Natural killer cell (primary cell): ENCODE measurements around the gene ABT1. TPM values are rescaled to one million over a fixed set of nuclear protein-coding genes. Genes with fewer than 3 reads are reported as not detected.

Experiments
- ATAC-seq, 3 donors: fragments of 150-1000 bp in 2 of 3; fragments of 200-7000 bp in 1 of 3; cut with Tn5 transposase; 1 replicate in 1 of 3; 2 replicates in 2 of 3; pipeline ENCODE4 v1.10.0; 2021; ENCODE audit warnings: mild to moderate bottlenecking in 2 of 3, moderate library complexity in 2 of 3
- DNase-seq, 2 donors: peaks; one replicate each; pipeline versions ENCODE4 v3.0.0 to v3.0.0-alpha.2; 2013 to 2021; ENCODE audit warnings: mixed read lengths in 1 of 2
- H3K27ac ChIP-seq: one replicate; pipeline ENCODE4 v1.5.1; 2013; ENCODE audit warnings: mild to moderate bottlenecking, low read length
- H3K27me3 ChIP-seq: one replicate; pipeline ENCODE4 v1.6.1; 2013; ENCODE audit warnings: low read length; ENCODE audit not compliant: control insufficient read depth, insufficient read depth
- H3K36me3 ChIP-seq: one replicate; pipeline ENCODE4 v1.6.1; 2013; ENCODE audit warnings: low read length; ENCODE audit not compliant: control insufficient read depth, insufficient read depth
- H3K4me1 ChIP-seq: one replicate; pipeline ENCODE4 v1.6.1; 2013; ENCODE audit warnings: low read length; ENCODE audit not compliant: control insufficient read depth, insufficient read depth
- H3K4me3 ChIP-seq: one replicate; pipeline ENCODE4 v1.5.1; 2013; ENCODE audit warnings: low read length
- H3K9me3 ChIP-seq: one replicate; pipeline ENCODE4 v1.6.1; 2013; ENCODE audit warnings: low read length; ENCODE audit not compliant: control insufficient read depth, insufficient read depth
- H3K27ac Mint-ChIP-seq, 2 donors: one replicate each; pipeline ENCODE4 v1.8.0; 2022; ENCODE audit warnings: mild to moderate bottlenecking in 2 of 2, mixed read lengths in 2 of 2, moderate library complexity in 1 of 2
- H3K27me3 Mint-ChIP-seq, 2 donors: one replicate each; pipeline ENCODE4 v1.8.0; 2022; ENCODE audit warnings: low read depth in 2 of 2, mixed read lengths in 2 of 2
- H3K36me3 Mint-ChIP-seq: one replicate; pipeline ENCODE4 v1.8.0; 2022; ENCODE audit warnings: mixed read lengths
- H3K4me1 Mint-ChIP-seq, 2 donors: one replicate each; pipeline ENCODE4 v1.8.0; 2022; ENCODE audit warnings: mixed read lengths in 2 of 2
- H3K4me3 Mint-ChIP-seq: one replicate; pipeline ENCODE4 v1.8.0; 2022; ENCODE audit warnings: mild to moderate bottlenecking, moderate library complexity, mixed read lengths
- H3K9me3 Mint-ChIP-seq, 2 donors: one replicate each; pipeline ENCODE4 v1.8.0; 2022; ENCODE audit warnings: mixed read lengths in 2 of 2
- WGBS: methylation state at CpG from one replicate; pipeline ENCODE4 v1.1.7; 2013; ENCODE audit warnings: missing lambda C conversion rate; ENCODE audit not compliant: insufficient coverage; 5-methylcytosine and 5-hydroxymethylcytosine counted together
- intact Hi-C: fragments of 100-400 bp; cut with micrococcal nuclease; formaldehyde crosslinking; loops from one replicate; pipeline ENCODE4 v1.14.2; 2022
- total RNA-seq, 4 donors: library from RNA; stranded (reverse); fragments of 120-200 nt in 1 of 4; gene quantifications; one replicate each; pipeline versions ENCODE4 v1.2.3 to v1.2.4, GENCODE V29; 2013 to 2022
- TF ChIP-seq, protein P1 (sequence below): fragments of 200-600 bp; IDR thresholded peaks from one replicate; pipeline ENCODE4 v1.8.0; 2022; ENCODE audit warnings: antibody characterized with exemption

ABT1 gene
- total RNA-seq, 3 donors from 2014 or later (not counting 1 experiment from before 2014, with no cell fraction given), result 23.9 to 30.7 (median 29.9) TPM

DNA sequence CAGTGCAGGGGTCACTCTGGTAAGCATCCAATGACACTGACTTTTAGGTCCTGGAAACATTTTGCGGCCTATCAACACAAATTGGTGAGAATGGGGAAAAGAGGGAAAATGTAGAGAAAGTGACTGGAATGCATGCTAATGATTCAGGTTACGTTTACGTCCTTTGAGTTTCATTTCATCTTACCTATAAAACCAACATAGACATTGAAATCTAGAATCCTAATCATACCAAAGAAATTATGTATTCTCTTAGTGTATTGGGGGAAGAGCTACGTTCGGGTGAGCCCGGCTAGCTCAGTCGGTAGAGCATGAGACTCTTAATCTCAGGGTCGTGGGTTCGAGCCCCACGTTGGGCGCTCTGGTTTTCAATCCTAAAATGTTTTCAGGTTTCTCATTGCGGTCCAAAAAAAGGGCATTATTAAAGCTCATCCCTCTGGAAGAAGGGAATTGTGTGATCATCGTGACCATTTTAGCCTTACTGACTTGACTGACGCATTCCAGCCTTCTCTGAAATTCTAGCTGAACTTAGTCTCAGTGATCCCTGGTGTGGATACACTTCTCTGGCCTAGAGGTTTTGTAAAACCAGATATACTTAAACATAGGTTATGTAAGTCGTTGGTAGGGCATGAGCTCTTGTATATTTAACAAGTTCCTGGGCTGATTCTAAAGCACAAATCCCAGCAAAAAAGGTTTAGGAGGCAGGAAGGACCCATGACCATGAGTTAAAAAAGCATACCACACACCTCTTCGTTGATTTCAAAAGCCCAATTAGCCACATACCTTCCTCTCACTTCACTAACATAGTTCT is 40.3 kb upstream of the ABT1 start:
- WGBS, result 57% methylated on average over 14 of the region's 16 CpGs
- intact Hi-C loops, result loop anchor here (10.0 kb wide), 1 partner anchor 532 kb away; a partner anchor contains a TSS
- no peaks in the 10 kb centered on the region for H3K27me3 Mint-ChIP-seq
- Histone ChIP-seq H3K4me1 (peaks cover 15% of the 10 kb centered on the region), H3K4me3 (no peak overlapping the region), H3K36me3 (no peaks in the 10 kb centered on the region), H3K9me3 (no peaks in the 10 kb centered on the region), H3K27me3 (no peaks in the 10 kb centered on the region), H3K27ac (no peak overlapping the region)
- peaks cover 12 to 17% of the 10 kb centered on the region in 2 donors for H3K4me1 Mint-ChIP-seq
- ATAC-seq, result no peak
- no peaks in the 10 kb centered on the region for H3K9me3 Mint-ChIP-seq
- no peaks in the 10 kb centered on the region for H3K36me3 Mint-ChIP-seq
- peak; percentile 37 to 62 for DNase-seq
- TF ChIP-seq, protein P1, sequence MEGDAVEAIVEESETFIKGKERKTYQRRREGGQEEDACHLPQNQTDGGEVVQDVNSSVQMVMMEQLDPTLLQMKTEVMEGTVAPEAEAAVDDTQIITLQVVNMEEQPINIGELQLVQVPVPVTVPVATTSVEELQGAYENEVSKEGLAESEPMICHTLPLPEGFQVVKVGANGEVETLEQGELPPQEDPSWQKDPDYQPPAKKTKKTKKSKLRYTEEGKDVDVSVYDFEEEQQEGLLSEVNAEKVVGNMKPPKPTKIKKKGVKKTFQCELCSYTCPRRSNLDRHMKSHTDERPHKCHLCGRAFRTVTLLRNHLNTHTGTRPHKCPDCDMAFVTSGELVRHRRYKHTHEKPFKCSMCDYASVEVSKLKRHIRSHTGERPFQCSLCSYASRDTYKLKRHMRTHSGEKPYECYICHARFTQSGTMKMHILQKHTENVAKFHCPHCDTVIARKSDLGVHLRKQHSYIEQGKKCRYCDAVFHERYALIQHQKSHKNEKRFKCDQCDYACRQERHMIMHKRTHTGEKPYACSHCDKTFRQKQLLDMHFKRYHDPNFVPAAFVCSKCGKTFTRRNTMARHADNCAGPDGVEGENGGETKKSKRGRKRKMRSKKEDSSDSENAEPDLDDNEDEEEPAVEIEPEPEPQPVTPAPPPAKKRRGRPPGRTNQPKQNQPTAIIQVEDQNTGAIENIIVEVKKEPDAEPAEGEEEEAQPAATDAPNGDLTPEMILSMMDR, result no peak
- peak overlapping the region in 1 of 2 donors; percentile 21 for H3K27ac Mint-ChIP-seq
- H3K4me3 Mint-ChIP-seq, result peak overlapping the region; percentile 60

DNA sequence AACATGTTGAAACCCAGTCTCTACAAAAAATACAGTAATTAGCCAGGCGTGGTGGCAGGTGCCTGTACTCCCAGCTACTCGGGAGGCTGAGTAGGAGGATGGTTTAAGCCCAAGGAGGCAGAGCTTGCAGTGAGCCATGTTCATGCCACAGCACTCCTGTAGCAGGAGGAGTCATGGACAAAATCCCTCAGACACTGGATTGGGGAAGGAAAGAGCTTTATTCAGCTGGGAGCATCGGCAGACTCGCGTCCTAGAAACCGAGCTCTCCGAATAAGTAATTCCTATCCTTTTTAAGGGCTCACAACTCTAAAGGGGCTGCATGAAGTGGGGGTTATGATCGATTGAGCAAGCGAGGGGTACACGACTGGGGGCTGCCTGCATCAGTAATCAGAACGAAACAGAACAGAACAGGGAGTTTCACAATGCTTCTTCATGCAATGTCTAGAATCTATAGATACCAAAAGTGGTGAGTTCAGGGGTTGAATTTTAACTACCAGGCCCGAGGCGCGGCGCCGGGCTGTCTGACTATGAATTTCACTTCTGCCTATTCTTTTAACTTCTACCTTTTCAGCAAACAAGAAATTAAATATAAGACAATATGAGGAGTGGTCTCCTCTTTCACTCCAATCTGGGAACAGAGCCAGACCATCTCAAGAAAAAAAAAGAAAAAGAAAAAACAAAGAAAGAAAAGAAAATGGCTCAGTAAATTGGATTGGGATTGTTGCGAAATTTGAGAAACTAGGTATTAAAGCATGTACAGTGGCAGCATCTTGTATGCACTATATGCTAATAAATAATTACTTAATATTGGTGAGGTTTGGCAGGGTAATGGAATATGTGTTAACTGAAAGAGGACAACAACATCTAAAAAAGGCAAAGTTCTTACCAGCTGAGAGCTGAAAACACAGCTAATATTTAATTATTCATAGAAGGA is 35.0 kb upstream of the ABT1 start:
- WGBS, result 90% methylated on average over 11 of the region's 17 CpGs
- H3K27me3 ChIP-seq, result no peaks in the 10 kb centered on the region
- Mint-ChIP-seq H3K4me1 (peaks cover 0 to 2% of the 10 kb centered on the region in 2 donors), H3K27ac (no peak overlapping the region), H3K9me3 (no peaks in the 10 kb centered on the region), H3K36me3 (no peaks in the 10 kb centered on the region), H3K4me3 (no peak overlapping the region), H3K27me3 (no peaks in the 10 kb centered on the region)
- H3K9me3 ChIP-seq, result no peaks in the 10 kb centered on the region
- no peak for DNase-seq
- intact Hi-C loops, result no loop called here
- H3K4me3 ChIP-seq, result no peak overlapping the region
- H3K27ac ChIP-seq, result no peak overlapping the region
- H3K4me1 ChIP-seq, result no peaks in the 10 kb centered on the region
- ATAC-seq, result no peak
- H3K36me3 ChIP-seq, result no peaks in the 10 kb centered on the region
- TF ChIP-seq, protein P1, result no peak

DNA sequence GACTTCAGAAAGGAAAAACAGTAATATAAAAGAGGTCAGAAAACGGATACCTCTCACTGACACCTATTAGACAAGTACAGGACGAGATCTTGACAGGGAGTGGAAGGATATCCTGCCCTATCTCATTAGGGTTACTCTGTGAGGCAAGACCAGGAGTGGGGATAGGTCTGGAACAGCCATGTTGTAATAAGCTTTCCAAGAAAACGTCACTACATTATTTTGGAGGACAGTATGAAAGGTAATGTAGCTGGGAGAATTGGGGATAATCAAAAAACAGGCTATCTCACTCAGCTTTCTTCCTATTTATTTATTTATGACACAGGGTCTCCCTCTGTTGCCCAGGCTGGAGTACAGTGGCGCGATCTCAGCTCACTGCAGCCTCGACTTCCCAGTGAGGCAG is 33.3 kb upstream of the ABT1 start:
- no peak overlapping the region for H3K4me3 Mint-ChIP-seq
- H3K27me3 ChIP-seq, result no peaks in the 10 kb centered on the region
- H3K4me3 ChIP-seq, result no peak overlapping the region
- H3K27ac ChIP-seq, result no peak overlapping the region
- peaks cover 0 to 2% of the 10 kb centered on the region in 2 donors for H3K9me3 Mint-ChIP-seq
- H3K4me1 Mint-ChIP-seq, result peaks cover 7% of the 10 kb centered on the region in 2 donors
- DNase-seq (no peak), ATAC-seq (no peak)
- H3K36me3 ChIP-seq, result no peaks in the 10 kb centered on the region
- H3K27me3 Mint-ChIP-seq, result peaks cover 2% of the 10 kb centered on the region in 2 donors
- no peaks in the 10 kb centered on the region for H3K9me3 ChIP-seq
- H3K36me3 Mint-ChIP-seq, result peaks cover 5% of the 10 kb centered on the region
- H3K27ac Mint-ChIP-seq, result no peak overlapping the region
- TF ChIP-seq, protein P1, result no peak
- peaks cover 7% of the 10 kb centered on the region for H3K4me1 ChIP-seq
- intact Hi-C loops, result no loop called here
- WGBS, result 97% methylated on average over 4 of the region's 6 CpGs
